ENCODE results near the gene RPA1. TPM values are rescaled to one million over a fixed set of nuclear protein-coding genes. Genes with fewer than 3 reads are reported as not detected.

RPA1 gene
- total and polyA plus RNA-seq, 9 donors, result 14.9 to 71.9 (median 47.6) TPM

DNA sequence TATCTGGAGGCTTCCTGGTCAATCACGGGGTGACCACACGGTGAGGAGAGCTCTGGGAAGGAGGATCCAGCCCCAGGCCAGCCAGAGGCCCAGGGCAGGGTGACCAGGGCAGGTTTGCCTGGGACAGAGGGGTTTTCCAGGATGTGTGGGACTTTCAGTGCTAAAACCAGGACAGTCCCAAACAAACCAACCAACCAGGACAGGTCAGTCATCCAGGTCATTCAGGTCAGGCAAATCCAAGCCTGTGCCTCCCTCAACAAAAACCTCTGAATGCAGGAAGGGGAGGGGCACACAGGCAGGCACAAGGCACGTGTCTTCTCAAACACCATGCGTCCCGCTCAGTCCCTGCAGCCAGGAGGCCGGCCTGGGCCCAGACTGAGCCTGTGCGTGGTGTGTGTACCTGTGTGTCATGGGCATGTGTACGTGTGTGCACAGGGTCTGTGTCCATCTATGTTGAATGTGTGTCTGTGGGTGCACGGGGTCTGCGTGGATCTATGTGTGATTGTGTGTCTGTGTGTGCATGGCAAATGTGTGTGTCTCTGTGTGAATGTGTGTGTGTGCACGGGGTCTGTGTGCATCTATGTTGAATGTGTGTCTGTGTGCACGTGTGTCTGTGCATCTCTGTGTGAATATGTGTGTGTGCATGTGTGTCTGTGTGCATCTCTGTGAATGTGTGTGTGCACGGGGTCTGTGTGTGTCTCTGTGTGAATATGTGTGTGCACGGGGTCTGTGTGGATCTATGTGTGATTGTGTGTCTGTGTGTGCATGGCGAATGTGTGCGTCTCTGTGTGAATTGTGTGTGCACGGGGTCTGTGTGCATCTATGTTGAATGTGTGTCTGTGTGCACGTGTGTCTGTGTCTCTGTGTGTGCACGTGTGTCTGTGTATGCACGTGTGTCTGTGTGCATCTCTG is 116.5 kb downstream of the RPA1 start:
- Histone ChIP-seq H3K4me1 (ENCODE audit: control insufficient read depth, insufficient read depth, low read length) (peaks cover 30% of the 10 kb centered on the region), H3K4me3 (ENCODE audit: low read length) (no peak overlapping the region), H3K27ac (ENCODE audit: low read length) (no peak overlapping the region), H3K9me3 (replicated peaks; ENCODE audit: control insufficient read depth, low read depth, low read length) (no peaks in the 10 kb centered on the region), H3K36me3 (ENCODE audit: control insufficient read depth, insufficient read depth, low read length) (no peaks in the 10 kb centered on the region), H3K27me3 (ENCODE audit: control insufficient read depth, insufficient read depth, low read length) (peaks cover 2% of the 10 kb centered on the region)
- DNase-seq, result no peak
- WGBS (ENCODE audit: insufficient coverage), result 86% methylated on average over 19 of the region's 20 CpGs

DNA sequence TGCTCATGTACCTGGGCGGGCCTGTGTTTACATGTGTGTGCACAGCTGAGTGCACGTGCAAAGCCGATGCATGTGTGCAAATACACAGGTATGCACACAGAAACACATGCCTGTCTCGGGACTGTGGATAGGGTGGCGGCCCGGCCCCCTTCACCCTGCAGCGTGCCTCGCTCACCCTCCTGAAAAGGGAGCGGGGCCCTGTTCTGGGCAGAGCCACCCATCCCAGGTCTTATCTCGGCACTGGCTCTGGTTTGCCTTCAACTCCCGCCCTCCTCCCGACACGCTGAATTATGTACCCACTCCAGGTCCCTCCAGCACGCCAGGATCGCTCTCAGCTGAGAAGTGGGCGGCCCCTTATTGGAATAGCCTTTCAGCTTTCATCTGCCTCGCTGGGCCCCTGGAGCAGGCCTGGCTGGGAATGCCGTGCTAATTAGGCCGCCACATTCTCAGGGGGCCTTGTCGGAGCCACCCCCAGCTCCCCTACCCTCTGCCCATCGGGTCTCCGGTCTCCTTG is 117.5 kb downstream of the RPA1 start:
- peaks cover 20% of the 10 kb centered on the region for H3K4me1 ChIP-seq (ENCODE audit: control insufficient read depth, insufficient read depth, low read length)
- no peak for DNase-seq
- peaks cover 2% of the 10 kb centered on the region for H3K27me3 ChIP-seq (ENCODE audit: control insufficient read depth, insufficient read depth, low read length)
- 45% methylated on average over 20 of the region's 22 CpGs for WGBS (ENCODE audit: insufficient coverage)
- no peaks in the 10 kb centered on the region for H3K9me3 ChIP-seq (replicated peaks; ENCODE audit: control insufficient read depth, low read depth, low read length)
- no peak overlapping the region for H3K4me3 ChIP-seq (ENCODE audit: low read length)
- H3K27ac ChIP-seq (ENCODE audit: low read length), result no peak overlapping the region
- H3K36me3 ChIP-seq (ENCODE audit: control insufficient read depth, insufficient read depth, low read length), result no peaks in the 10 kb centered on the region

DNA sequence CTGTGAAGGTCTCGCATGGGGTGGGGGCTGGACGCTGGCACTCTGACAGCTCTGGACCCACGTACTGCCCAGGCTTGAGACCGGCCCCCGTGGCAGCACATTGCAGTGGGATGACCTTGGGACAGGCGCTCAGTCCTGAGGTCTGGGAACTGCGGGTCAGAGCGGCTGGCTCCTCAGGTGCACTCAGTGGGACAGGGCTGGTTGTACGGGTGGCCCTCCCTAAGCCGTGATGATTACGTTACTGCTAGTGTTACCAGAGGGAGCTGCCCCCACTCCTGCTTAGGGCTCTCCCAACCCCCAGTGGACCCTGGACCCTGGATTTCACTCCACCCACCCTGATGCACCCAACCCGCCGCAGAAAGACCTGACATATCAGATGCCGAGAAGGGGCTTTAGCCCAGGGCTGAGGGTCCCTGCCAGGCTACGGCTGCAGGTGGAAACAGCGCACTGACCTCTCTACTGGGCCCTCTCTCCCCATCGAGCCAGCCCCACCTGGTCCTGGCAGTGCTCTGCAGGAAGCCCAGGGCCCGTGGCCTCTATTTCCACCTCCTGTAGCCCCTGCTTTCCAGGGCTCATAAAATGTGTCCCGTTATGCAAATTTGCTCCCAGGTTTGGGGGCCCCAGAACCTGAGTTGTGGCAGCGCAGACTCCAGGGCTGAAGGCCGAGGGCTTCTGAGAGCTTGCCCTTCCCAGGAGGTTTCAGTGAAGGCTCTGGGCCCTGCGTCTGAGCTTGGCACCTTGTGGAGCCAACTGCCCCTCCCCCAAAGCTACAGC is 118.1 kb downstream of the RPA1 start:
- DNase-seq, result no peak
- WGBS (ENCODE audit: insufficient coverage), result 57% methylated on average over 22 of the region's 22 CpGs
- no peak overlapping the region for H3K27ac ChIP-seq (ENCODE audit: low read length)
- H3K4me1 ChIP-seq (ENCODE audit: control insufficient read depth, insufficient read depth, low read length), result peaks cover 13% of the 10 kb centered on the region
- peaks cover 2% of the 10 kb centered on the region for H3K27me3 ChIP-seq (ENCODE audit: control insufficient read depth, insufficient read depth, low read length)
- no peaks in the 10 kb centered on the region for H3K9me3 ChIP-seq (replicated peaks; ENCODE audit: control insufficient read depth, low read depth, low read length)
- no peak overlapping the region for H3K4me3 ChIP-seq (ENCODE audit: low read length)
- H3K36me3 ChIP-seq (ENCODE audit: control insufficient read depth, insufficient read depth, low read length), result no peaks in the 10 kb centered on the region

DNA sequence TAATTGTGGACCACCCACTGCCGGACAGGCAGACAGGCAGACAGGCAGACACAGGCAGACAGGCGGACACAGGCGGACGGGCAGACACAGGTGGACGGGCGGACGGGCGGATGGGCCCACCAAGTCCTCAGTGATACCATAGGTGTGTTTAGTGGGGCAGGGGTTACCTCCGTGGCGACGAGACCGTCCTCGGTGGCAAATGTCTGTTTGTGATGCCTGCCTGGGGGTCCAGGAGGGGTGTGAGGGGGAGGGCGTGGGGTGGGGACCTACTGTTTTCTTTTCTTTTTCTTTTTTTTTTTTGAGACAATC is 118.7 kb downstream of the RPA1 start:
- H3K36me3 ChIP-seq (ENCODE audit: control insufficient read depth, insufficient read depth, low read length), result no peaks in the 10 kb centered on the region
- H3K9me3 ChIP-seq (replicated peaks; ENCODE audit: control insufficient read depth, low read depth, low read length), result no peaks in the 10 kb centered on the region
- peaks cover 8% of the 10 kb centered on the region for H3K4me1 ChIP-seq (ENCODE audit: control insufficient read depth, insufficient read depth, low read length)
- DNase-seq, result no peak
- peaks cover 2% of the 10 kb centered on the region for H3K27me3 ChIP-seq (ENCODE audit: control insufficient read depth, insufficient read depth, low read length)
- H3K4me3 ChIP-seq (ENCODE audit: low read length), result no peak overlapping the region
- 98% methylated on average over 6 of the region's 14 CpGs for whole genome bisulfite sequencing (ENCODE audit: insufficient coverage)
- H3K27ac ChIP-seq (ENCODE audit: low read length), result no peak overlapping the region

Other genes starting within 250 kb of the RPA1 start
- 3.8 TPM for gene SLC43A2, start 201.2 kb upstream of the RPA1 start, total RNA-seq
- 1 to 10 TPM; 3.4 to 8.6 (median 3.9) TPM for gene SLC43A2, start 201.2 kb upstream of the RPA1 start, polyA plus RNA-seq (ENCODE audit: insufficient read depth in 1 of 8, insufficient read length in 8 of 8, low replicate concordance in 1 of 8)
- gene SCARF1, start 184.3 kb upstream of the RPA1 start, total RNA-seq, result 7.6 TPM
- 10 to 100 TPM in 1 of 8 donors, 1 to 10 TPM in 7; 7.0 to 11.8 (median 8.6) TPM for gene SCARF1, start 184.3 kb upstream of the RPA1 start, polyA plus RNA-seq (ENCODE audit: insufficient read depth in 1 of 8, insufficient read length in 8 of 8, low replicate concordance in 1 of 8)
- gene RILP, start 180.1 kb upstream of the RPA1 start, total RNA-seq, result 5.7 TPM
- gene RILP, start 180.1 kb upstream of the RPA1 start, polyA plus RNA-seq (ENCODE audit: insufficient read depth in 1 of 8, insufficient read length in 8 of 8, low replicate concordance in 1 of 8), result 1 to 10 TPM; 4.0 to 5.2 (median 4.5) TPM
- 99.0 TPM for gene PRPF8, start 145.1 kb upstream of the RPA1 start, total RNA-seq
- gene PRPF8, start 145.1 kb upstream of the RPA1 start, polyA plus RNA-seq (ENCODE audit: insufficient read depth in 1 of 8, insufficient read length in 8 of 8, low replicate concordance in 1 of 8), result 100 to 1,000 TPM; 175 to 237 (median 212) TPM
- gene TLCD2, start 119.6 kb upstream of the RPA1 start, total RNA-seq, result 2.6 TPM
- 1 to 10 TPM; 4.1 to 8.0 (median 5.2) TPM for gene TLCD2, start 119.6 kb upstream of the RPA1 start, polyA plus RNA-seq (ENCODE audit: insufficient read depth in 1 of 8, insufficient read length in 8 of 8, low replicate concordance in 1 of 8)
- 12.3 TPM for gene WDR81, start 105.3 kb upstream of the RPA1 start, total RNA-seq
- 10 to 100 TPM in 7 of 8 donors, 1 to 10 TPM in 1; 9.6 to 20.6 (median 14.4) TPM for gene WDR81, start 105.3 kb upstream of the RPA1 start, polyA plus RNA-seq (ENCODE audit: insufficient read depth in 1 of 8, insufficient read length in 8 of 8, low replicate concordance in 1 of 8)
- 0.58 TPM for gene SERPINF2, start 87.1 kb upstream of the RPA1 start, total RNA-seq
- gene SERPINF2, start 87.1 kb upstream of the RPA1 start, polyA plus RNA-seq (ENCODE audit: insufficient read depth in 1 of 8, insufficient read length in 8 of 8, low replicate concordance in 1 of 8), result 1 to 10 TPM in 4 of 8 donors, under 1 TPM in 4; 0.41 to 4.0 (median 1.1) TPM
- 338 TPM for gene SERPINF1, start 67.9 kb upstream of the RPA1 start, total RNA-seq
- 100 to 1,000 TPM; 231 to 355 (median 273) TPM for gene SERPINF1, start 67.9 kb upstream of the RPA1 start, polyA plus RNA-seq (ENCODE audit: insufficient read depth in 1 of 8, insufficient read length in 8 of 8, low replicate concordance in 1 of 8)
- gene SMYD4, start 103 bp upstream of the RPA1 start, total RNA-seq, result 6.9 TPM
- gene SMYD4, start 103 bp upstream of the RPA1 start, polyA plus RNA-seq (ENCODE audit: insufficient read depth in 1 of 8, insufficient read length in 8 of 8, low replicate concordance in 1 of 8), result 1 to 10 TPM; 6.0 to 8.3 (median 6.8) TPM
- 1.8 TPM for gene RTN4RL1, start 195.3 kb downstream of the RPA1 start, total RNA-seq
- gene RTN4RL1, start 195.3 kb downstream of the RPA1 start, polyA plus RNA-seq (ENCODE audit: insufficient read depth in 1 of 8, insufficient read length in 8 of 8, low replicate concordance in 1 of 8), result 1 to 10 TPM; 1.0 to 2.3 (median 1.6) TPM
- gene DPH1, start 200.1 kb downstream of the RPA1 start, total RNA-seq, result 23.3 TPM
- gene DPH1, start 200.1 kb downstream of the RPA1 start, polyA plus RNA-seq (ENCODE audit: insufficient read depth in 1 of 8, insufficient read length in 8 of 8, low replicate concordance in 1 of 8), result 10 to 100 TPM; 23.7 to 37.0 (median 31.5) TPM
- gene OVCA2, start 212.0 kb downstream of the RPA1 start, total RNA-seq, result 21.8 TPM
- 10 to 100 TPM in 7 of 8 donors, 1 to 10 TPM in 1; 8.7 to 15.0 (median 13.6) TPM for gene OVCA2, start 212.0 kb downstream of the RPA1 start, polyA plus RNA-seq (ENCODE audit: insufficient read depth in 1 of 8, insufficient read length in 8 of 8, low replicate concordance in 1 of 8)
- gene HIC1, start 225.1 kb downstream of the RPA1 start, total RNA-seq, result 31.3 TPM
- 10 to 100 TPM; 28.1 to 60.4 (median 44.0) TPM for gene HIC1, start 225.1 kb downstream of the RPA1 start, polyA plus RNA-seq (ENCODE audit: insufficient read depth in 1 of 8, insufficient read length in 8 of 8, low replicate concordance in 1 of 8)

Data from muscle of leg (tissue), 11 donors.